Testis (tissue), 2 donors: Measurements from ENCODE around the gene ATAD3B.

Experiments
- CTCF ChIP-seq, 3 experiments: fragments of 450-650 bp in 2 of 3; fragments of 200-600 bp in 1 of 3; sonication (generic) in 1 of 3; IDR thresholded peaks; one replicate each; pipeline ENCODE4 v1.5.1; 2016 to 2019; ENCODE audit warnings: antibody characterized with exemption in 3 of 3, mild to moderate bottlenecking in 2 of 3, moderate library complexity in 1 of 3
- POLR2A ChIP-seq: fragments of 450-650 bp; IDR thresholded peaks from one replicate; pipeline ENCODE4 v1.6.1; 2017; ENCODE audit warnings: antibody characterized with exemption, mild to moderate bottlenecking, moderate library complexity

- no peak for TF ChIP-seq POLR2A
- no peak for TF ChIP-seq CTCF (IDR thresholded peaks at IDR 0.05)
Measured at GRCh38 chr1:1460540-1461130, 10.9 kb upstream of the ATAD3B start.
